ENCODE results near the gene CCDC146.

- no peak for TF ChIP-seq CTCF (IDR thresholded peaks at IDR 0.05; ENCODE audit: insufficient read depth, low read length, poor library complexity, severe bottlenecking)
- no peak for TF ChIP-seq EZH2phosphoT487 (conservative IDR thresholded peaks at IDR 0.05; ENCODE audit: low read length)
These were observed 191.6 kb downstream of the CCDC146 start for GRCh38 chr7:77313876-77314480.
